ENCODE results near the gene SRRD. TPM values are rescaled to one million over a fixed set of nuclear protein-coding genes. Genes with fewer than 3 reads are reported as not detected.

Gene SRRD
- total RNA-seq, 5 donors from 2014 or later (not counting 1 experiment from before 2014, with no cell fraction given): 17.4 to 23.3 (median 21.8) TPM

- H3K36me3 ChIP-seq (ENCODE audit: control insufficient read depth in 2 of 2, extremely low read depth in 1 of 2, insufficient read depth in 1 of 2, low read length in 1 of 2): peaks cover 18 to 58% of the 10 kb centered on the region in 2 donors
- POLR2A ChIA-PET: interaction anchor here in 1 of 2 donors (0.7 kb wide), 1 partner anchor 23 kb away, joined by 3 read pairs; no protein-coding TSS in a partner anchor
- H3K27ac Mint-ChIP-seq: no peak overlapping the region
Observed at GRCh38 chr22:26453812-26454500, 29.7 kb upstream of the SRRD start.

GRCh38 chr22:26457661-26458272 lies 25.9 kb upstream of the SRRD start:
- Histone ChIP-seq H3K27ac (ENCODE audit: low read length) (no peak overlapping the region), H3K4me1 (ENCODE audit: control insufficient read depth in 1 of 2, extremely low read depth in 1 of 2, insufficient read depth in 2 of 2, low read length in 2 of 2) (no peaks in the 10 kb centered on the region), H3K36me3 (ENCODE audit: control insufficient read depth in 2 of 2, extremely low read depth in 1 of 2, insufficient read depth in 1 of 2, low read length in 1 of 2) (peaks cover 15 to 55% of the 10 kb centered on the region in 2 donors), H3K9me3 (no peaks in the 10 kb centered on the region), H3K27me3 (replicated peaks in 1 of 2; ENCODE audit: control insufficient read depth in 2 of 2, extremely low read depth in 1 of 2, insufficient read depth in 2 of 2, low read length in 1 of 2) (no peaks in the 10 kb centered on the region), H3K4me3 (ENCODE audit: control insufficient read depth in 1 of 2, extremely low read depth in 1 of 2, low read length in 1 of 2) (no peak overlapping the region)
- POLR2A ChIA-PET: no interaction called here
- CTCF ChIA-PET: no interaction called here
- DNase-seq (no peak), ATAC-seq (replicated peaks in 1 of 4) (no peak)
- Mint-ChIP-seq H3K36me3 (peaks cover 45% of the 10 kb centered on the region), H3K9me3 (no peaks in the 10 kb centered on the region), H3K27me3 (no peaks in the 10 kb centered on the region), H3K4me3 (no peak overlapping the region), H3K27ac (no peak overlapping the region), H3K4me1 (peaks cover 0 to 5% (median 0%) of the 10 kb centered on the region in 3 donors)
- WGBS (ENCODE audit: insufficient coverage): 96% methylated on average over 20 of the region's 26 CpGs

More at GRCh38 chr22:26453812-26454500, 29.7 kb upstream of the SRRD start:
- peaks cover 42% of the 10 kb centered on the region for H3K36me3 Mint-ChIP-seq
- H3K4me3 ChIP-seq (ENCODE audit: control insufficient read depth in 1 of 2, extremely low read depth in 1 of 2, low read length in 1 of 2): no peak overlapping the region
- ATAC-seq (replicated peaks in 1 of 4) (no peak), DNase-seq (no peak)
- no peak overlapping the region for H3K4me3 Mint-ChIP-seq
- H3K27ac ChIP-seq (ENCODE audit: low read length): no peak overlapping the region
- CTCF ChIA-PET: no interaction called here
- no peaks in the 10 kb centered on the region for H3K27me3 ChIP-seq (replicated peaks in 1 of 2; ENCODE audit: control insufficient read depth in 2 of 2, extremely low read depth in 1 of 2, insufficient read depth in 2 of 2, low read length in 1 of 2)
- H3K27me3 Mint-ChIP-seq: no peaks in the 10 kb centered on the region
- H3K9me3 ChIP-seq: no peaks in the 10 kb centered on the region
- H3K4me1 Mint-ChIP-seq: no peaks in the 10 kb centered on the region
- WGBS (ENCODE audit: insufficient coverage): 86% methylated on average over 2 of the region's 5 CpGs
- no peaks in the 10 kb centered on the region for H3K9me3 Mint-ChIP-seq
- H3K4me1 ChIP-seq (ENCODE audit: control insufficient read depth in 1 of 2, extremely low read depth in 1 of 2, insufficient read depth in 2 of 2, low read length in 2 of 2): no peaks in the 10 kb centered on the region

- DNase-seq: no peak
- H3K9me3 ChIP-seq: no peaks in the 10 kb centered on the region
- WGBS (ENCODE audit: insufficient coverage): 96% methylated on average over 4 of the region's 6 CpGs
- Mint-ChIP-seq H3K4me3 (no peak overlapping the region), H3K27ac (no peak overlapping the region), H3K9me3 (no peaks in the 10 kb centered on the region), H3K27me3 (no peaks in the 10 kb centered on the region), H3K4me1 (peaks cover 0 to 5% (median 0%) of the 10 kb centered on the region in 3 donors), H3K36me3 (peaks cover 54% of the 10 kb centered on the region)
- H3K4me1 ChIP-seq (ENCODE audit: control insufficient read depth in 1 of 2, extremely low read depth in 1 of 2, insufficient read depth in 2 of 2, low read length in 2 of 2): no peaks in the 10 kb centered on the region
- no peaks in the 10 kb centered on the region for H3K27me3 ChIP-seq (replicated peaks in 1 of 2; ENCODE audit: control insufficient read depth in 2 of 2, extremely low read depth in 1 of 2, insufficient read depth in 2 of 2, low read length in 1 of 2)
- H3K4me3 ChIP-seq (ENCODE audit: control insufficient read depth in 1 of 2, extremely low read depth in 1 of 2, low read length in 1 of 2): no peak overlapping the region
- no peak overlapping the region for H3K27ac ChIP-seq (ENCODE audit: low read length)
- peaks cover 15 to 64% of the 10 kb centered on the region in 2 donors for H3K36me3 ChIP-seq (ENCODE audit: control insufficient read depth in 2 of 2, extremely low read depth in 1 of 2, insufficient read depth in 1 of 2, low read length in 1 of 2)
- no peak for ATAC-seq (replicated peaks in 1 of 4)
- POLR2A ChIA-PET: no interaction called here
- CTCF ChIA-PET: interaction anchor here (0.8 to 1.9 kb wide), 7 partner anchors 12 to 96 kb away, joined by 3 to 7 read pairs (median 4); partner anchors contain the start of genes HPS4 (in 1 of the 2) and SRRD (in 1 of the 2)
Observed at GRCh38 chr22:26460202-26460601, 23.5 kb upstream of the SRRD start.

GRCh38 chr22:26461188-26461810 lies 22.4 kb upstream of the SRRD start:
- H3K27ac Mint-ChIP-seq: no peak overlapping the region
- H3K9me3 Mint-ChIP-seq: no peaks in the 10 kb centered on the region
- no peaks in the 10 kb centered on the region for H3K4me1 ChIP-seq (ENCODE audit: control insufficient read depth in 1 of 2, extremely low read depth in 1 of 2, insufficient read depth in 2 of 2, low read length in 2 of 2)
- no peak for ATAC-seq (replicated peaks in 1 of 4)
- no CpG with 5 or more reads among the region's 3 CpGs for WGBS (ENCODE audit: insufficient coverage)
- no peak overlapping the region for H3K4me3 ChIP-seq (ENCODE audit: control insufficient read depth in 1 of 2, extremely low read depth in 1 of 2, low read length in 1 of 2)
- H3K27me3 Mint-ChIP-seq: no peaks in the 10 kb centered on the region
- H3K27ac ChIP-seq (ENCODE audit: low read length): no peak overlapping the region
- DNase-seq: peak in 16 of 35 experiments; percentile 4 to 60 (median 20)
- CTCF ChIA-PET: interaction anchor here (0.5 to 1.9 kb wide), 6 partner anchors 10 to 97 kb away, joined by 3 to 7 read pairs (median 4); partner anchors contain the start of genes HPS4 (in 1 of the 2) and SRRD (in 1 of the 2)
- peaks cover 0 to 5% (median 0%) of the 10 kb centered on the region in 3 donors for H3K4me1 Mint-ChIP-seq
- H3K36me3 Mint-ChIP-seq: peaks cover 55% of the 10 kb centered on the region
- H3K9me3 ChIP-seq: no peaks in the 10 kb centered on the region
- POLR2A ChIA-PET: no interaction called here
- H3K36me3 ChIP-seq (ENCODE audit: control insufficient read depth in 2 of 2, extremely low read depth in 1 of 2, insufficient read depth in 1 of 2, low read length in 1 of 2): peaks cover 11 to 67% of the 10 kb centered on the region in 2 donors
- no peaks in the 10 kb centered on the region for H3K27me3 ChIP-seq (replicated peaks in 1 of 2; ENCODE audit: control insufficient read depth in 2 of 2, extremely low read depth in 1 of 2, insufficient read depth in 2 of 2, low read length in 1 of 2)
- H3K4me3 Mint-ChIP-seq: no peak overlapping the region

- no peaks in the 10 kb centered on the region for H3K27me3 Mint-ChIP-seq
- Histone ChIP-seq H3K4me1 (ENCODE audit: control insufficient read depth in 1 of 2, extremely low read depth in 1 of 2, insufficient read depth in 2 of 2, low read length in 2 of 2) (no peaks in the 10 kb centered on the region), H3K9me3 (no peaks in the 10 kb centered on the region), H3K4me3 (ENCODE audit: control insufficient read depth in 1 of 2, extremely low read depth in 1 of 2, low read length in 1 of 2) (no peak overlapping the region), H3K27ac (ENCODE audit: low read length) (no peak overlapping the region), H3K36me3 (ENCODE audit: control insufficient read depth in 2 of 2, extremely low read depth in 1 of 2, insufficient read depth in 1 of 2, low read length in 1 of 2) (peaks cover 11 to 73% of the 10 kb centered on the region in 2 donors), H3K27me3 (replicated peaks in 1 of 2; ENCODE audit: control insufficient read depth in 2 of 2, extremely low read depth in 1 of 2, insufficient read depth in 2 of 2, low read length in 1 of 2) (no peaks in the 10 kb centered on the region)
- ChIA-PET POLR2A (no interaction called here), CTCF (interaction anchor here in 1 of 2 donors (0.7 to 1.9 kb wide), 2 partner anchors 97 to 884 kb away, joined by 3 to 7 read pairs; no protein-coding TSS in a partner anchor)
- peaks cover 61% of the 10 kb centered on the region for H3K36me3 Mint-ChIP-seq
- ATAC-seq (replicated peaks in 1 of 4): no peak
- 100% methylated on average over 2 of the region's 5 CpGs for WGBS (ENCODE audit: insufficient coverage)
- DNase-seq: no peak
- H3K4me3 Mint-ChIP-seq: no peak overlapping the region
- no peaks in the 10 kb centered on the region for H3K9me3 Mint-ChIP-seq
- no peak overlapping the region for H3K27ac Mint-ChIP-seq
- peaks cover 0 to 5% (median 0%) of the 10 kb centered on the region in 3 donors for H3K4me1 Mint-ChIP-seq
Observed at GRCh38 chr22:26462051-26462450, 21.6 kb upstream of the SRRD start.

- POLR2A ChIA-PET: no interaction called here
- CTCF ChIA-PET: interaction anchor here in 1 of 2 donors (0.7 to 0.9 kb wide), 2 partner anchors 98 to 885 kb away, joined by 3 read pairs; no protein-coding TSS in a partner anchor
- Histone ChIP-seq H3K27ac (ENCODE audit: low read length) (no peak overlapping the region), H3K4me3 (ENCODE audit: control insufficient read depth in 1 of 2, extremely low read depth in 1 of 2, low read length in 1 of 2) (no peak overlapping the region), H3K27me3 (replicated peaks in 1 of 2; ENCODE audit: control insufficient read depth in 2 of 2, extremely low read depth in 1 of 2, insufficient read depth in 2 of 2, low read length in 1 of 2) (no peaks in the 10 kb centered on the region), H3K9me3 (no peaks in the 10 kb centered on the region), H3K36me3 (ENCODE audit: control insufficient read depth in 2 of 2, extremely low read depth in 1 of 2, insufficient read depth in 1 of 2, low read length in 1 of 2) (peaks cover 11 to 74% of the 10 kb centered on the region in 2 donors), H3K4me1 (ENCODE audit: control insufficient read depth in 1 of 2, extremely low read depth in 1 of 2, insufficient read depth in 2 of 2, low read length in 2 of 2) (no peaks in the 10 kb centered on the region)
- Mint-ChIP-seq H3K9me3 (no peaks in the 10 kb centered on the region), H3K4me1 (peaks cover 0 to 5% (median 0%) of the 10 kb centered on the region in 3 donors), H3K36me3 (peaks cover 58% of the 10 kb centered on the region), H3K27me3 (no peaks in the 10 kb centered on the region), H3K27ac (no peak overlapping the region), H3K4me3 (no peak overlapping the region)
- ATAC-seq (replicated peaks in 1 of 4) (no peak), DNase-seq (no peak)
- 89% methylated on average over 3 of the region's 3 CpGs for WGBS (ENCODE audit: insufficient coverage)
Observed at GRCh38 chr22:26462641-26463040, 21.0 kb upstream of the SRRD start.

Measured in T-cell (primary cell).